ES-I3 (cell line): ENCODE results near the gene CDCA5.

Experiments
- H3K36me3 ChIP-seq: 2 replicates; pipeline ENCODE4 v1.6.1; 2013; ENCODE audit warnings: mild to moderate bottlenecking, low read length, control low read depth, moderate library complexity; ENCODE audit not compliant: insufficient read depth
- H3K4me1 ChIP-seq: 2 replicates; pipeline ENCODE4 v1.6.1; 2013; ENCODE audit warnings: mild to moderate bottlenecking, control low read depth, low read length; ENCODE audit not compliant: insufficient read depth
- H3K9ac ChIP-seq: 2 replicates; pipeline ENCODE4 v1.6.1; 2013; ENCODE audit warnings: low read depth, mild to moderate bottlenecking, low read length, moderate library complexity
- H3K9me3 ChIP-seq: 2 replicates; pipeline ENCODE4 v1.6.1; 2013; ENCODE audit warnings: mild to moderate bottlenecking, low read length, moderate library complexity; ENCODE audit not compliant: control insufficient read depth, insufficient read depth

The CDCA5 gene, protein sequence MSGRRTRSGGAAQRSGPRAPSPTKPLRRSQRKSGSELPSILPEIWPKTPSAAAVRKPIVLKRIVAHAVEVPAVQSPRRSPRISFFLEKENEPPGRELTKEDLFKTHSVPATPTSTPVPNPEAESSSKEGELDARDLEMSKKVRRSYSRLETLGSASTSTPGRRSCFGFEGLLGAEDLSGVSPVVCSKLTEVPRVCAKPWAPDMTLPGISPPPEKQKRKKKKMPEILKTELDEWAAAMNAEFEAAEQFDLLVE

DNA sequence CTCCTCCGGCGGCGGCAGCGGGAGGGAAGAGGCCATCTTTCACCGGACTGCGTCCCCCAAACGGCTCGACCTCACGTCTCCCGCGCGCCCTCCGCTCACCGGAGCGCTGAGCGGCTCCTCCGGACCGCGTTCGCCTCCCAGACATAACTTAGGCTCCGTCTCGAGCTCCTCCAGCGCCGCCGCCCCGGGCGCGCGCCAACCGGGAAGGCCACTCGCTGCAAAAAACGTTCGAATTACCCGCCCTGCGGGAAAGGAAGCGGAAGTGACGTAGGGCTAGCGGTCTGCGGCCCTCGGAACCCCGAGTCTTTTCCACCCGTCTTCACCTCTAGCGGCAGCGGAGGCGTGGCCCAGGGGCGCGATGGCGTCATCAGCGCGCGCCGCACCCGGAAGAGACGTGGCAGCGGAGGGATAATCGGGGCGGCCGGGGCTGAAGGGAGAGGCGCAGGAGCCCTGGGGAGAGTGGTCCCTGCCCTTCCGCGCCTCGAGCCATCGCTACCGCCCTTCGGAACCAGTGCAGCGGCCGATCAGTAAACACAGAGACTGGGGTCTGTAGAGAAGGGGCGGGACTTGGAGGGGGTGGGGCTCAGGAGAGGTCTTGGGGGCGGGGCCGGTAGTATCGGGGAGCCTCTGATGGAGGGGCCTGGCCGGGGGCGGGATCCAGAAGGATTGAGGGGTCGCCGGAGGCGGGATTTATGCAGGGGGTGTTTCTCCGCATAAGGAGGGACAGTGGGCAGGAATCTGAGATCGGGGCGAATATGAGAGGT is at the start of gene CDCA5, which contains the start of gene ZFPL1:
CDCA5 (minus strand) TSS at position 207 of the 764 bp plus-strand sequence; CDS start at position 145, 62 bp downstream.
ZFPL1 (plus strand) TSS at position 389 of the 764 bp plus-strand sequence. CDS start 477 bp downstream, outside the sequence.
- H3K36me3 ChIP-seq, result 0 out of 2 replicates have a peak, but pooled peaks cover 4% of the 10 kb centered on the region
- no peaks in the 10 kb centered on the region for H3K9me3 ChIP-seq
- H3K9ac ChIP-seq, result peak within 1 kb of the TSS; percentile 70
- H3K4me1 ChIP-seq, result 0 out of 2 replicates have a peak, but pooled peaks cover 5% of the 10 kb centered on the region

GRCh38 chr11:65132988-65133700 is 49.3 kb upstream of the CDCA5 start:
- Histone ChIP-seq H3K9me3 (no peaks in the 10 kb centered on the region), H3K9ac (peak overlapping the region; percentile 85; the same call in 1 of the 2 replicates), H3K4me1 (no peaks in the 10 kb centered on the region), H3K36me3 (peaks cover 8% of the 10 kb centered on the region; the same call in 1 of the 2 replicates)

GRCh38 chr11:65132238-65132987 is 48.6 kb upstream of the CDCA5 start:
- H3K4me1 ChIP-seq, result no peaks in the 10 kb centered on the region
- H3K9me3 ChIP-seq, result no peaks in the 10 kb centered on the region
- H3K9ac ChIP-seq, result no peak overlapping the region
- H3K36me3 ChIP-seq, result peaks cover 8% of the 10 kb centered on the region; the same call in 1 of the 2 replicates

- H3K9me3 ChIP-seq, result no peaks in the 10 kb centered on the region
- H3K4me1 ChIP-seq, result no peaks in the 10 kb centered on the region
- no peak overlapping the region for H3K9ac ChIP-seq
- peaks cover 10% of the 10 kb centered on the region for H3K36me3 ChIP-seq
Measured at GRCh38 chr11:65131895-65132237, 48.0 kb upstream of the CDCA5 start.

- no peak overlapping the region for H3K9ac ChIP-seq
- peaks cover 12% of the 10 kb centered on the region for H3K36me3 ChIP-seq
- no peaks in the 10 kb centered on the region for H3K9me3 ChIP-seq
- H3K4me1 ChIP-seq, result no peaks in the 10 kb centered on the region
Measured at GRCh38 chr11:65131417-65131776, 47.6 kb upstream of the CDCA5 start.

DNA sequence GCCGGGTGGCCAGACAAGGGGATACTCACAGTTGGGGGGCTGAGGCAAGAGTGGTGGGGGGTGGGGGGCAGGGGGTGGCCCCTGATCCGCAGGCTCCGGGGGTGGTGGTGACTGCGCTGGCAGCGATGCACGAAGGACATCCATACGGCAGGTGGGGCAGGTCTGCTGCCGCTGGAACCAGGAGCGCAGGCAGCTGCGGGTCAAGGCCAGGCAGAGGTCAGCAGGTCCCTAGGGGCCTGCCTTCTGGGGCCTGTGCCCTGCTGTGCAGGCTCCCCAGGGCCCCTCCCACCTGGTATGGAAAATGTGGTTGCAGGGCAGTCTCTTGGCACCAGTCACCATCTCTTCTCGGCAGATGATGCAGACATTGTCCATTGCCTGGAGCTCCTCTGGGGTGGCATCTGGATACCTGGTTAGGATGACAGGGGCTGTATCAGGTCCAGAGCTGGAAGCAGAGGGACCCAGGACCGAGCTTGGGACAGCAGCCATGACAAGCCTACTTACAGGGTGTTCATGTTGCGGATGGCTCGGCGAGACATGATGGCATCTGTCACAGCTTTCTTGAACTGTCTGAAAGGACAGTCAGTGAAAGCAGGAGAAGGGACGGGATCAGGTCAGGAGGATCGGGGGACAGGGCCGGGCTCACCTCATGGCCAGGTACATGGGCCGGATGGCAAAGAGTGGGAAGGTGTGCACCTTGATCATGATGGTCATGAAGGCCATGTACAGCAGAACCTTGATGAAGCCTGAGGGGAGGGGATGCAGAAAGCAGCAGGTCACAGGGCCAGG is 47.0 kb upstream of the CDCA5 start:
- Histone ChIP-seq H3K9ac (no peak overlapping the region), H3K36me3 (peaks cover 15% of the 10 kb centered on the region)

DNA sequence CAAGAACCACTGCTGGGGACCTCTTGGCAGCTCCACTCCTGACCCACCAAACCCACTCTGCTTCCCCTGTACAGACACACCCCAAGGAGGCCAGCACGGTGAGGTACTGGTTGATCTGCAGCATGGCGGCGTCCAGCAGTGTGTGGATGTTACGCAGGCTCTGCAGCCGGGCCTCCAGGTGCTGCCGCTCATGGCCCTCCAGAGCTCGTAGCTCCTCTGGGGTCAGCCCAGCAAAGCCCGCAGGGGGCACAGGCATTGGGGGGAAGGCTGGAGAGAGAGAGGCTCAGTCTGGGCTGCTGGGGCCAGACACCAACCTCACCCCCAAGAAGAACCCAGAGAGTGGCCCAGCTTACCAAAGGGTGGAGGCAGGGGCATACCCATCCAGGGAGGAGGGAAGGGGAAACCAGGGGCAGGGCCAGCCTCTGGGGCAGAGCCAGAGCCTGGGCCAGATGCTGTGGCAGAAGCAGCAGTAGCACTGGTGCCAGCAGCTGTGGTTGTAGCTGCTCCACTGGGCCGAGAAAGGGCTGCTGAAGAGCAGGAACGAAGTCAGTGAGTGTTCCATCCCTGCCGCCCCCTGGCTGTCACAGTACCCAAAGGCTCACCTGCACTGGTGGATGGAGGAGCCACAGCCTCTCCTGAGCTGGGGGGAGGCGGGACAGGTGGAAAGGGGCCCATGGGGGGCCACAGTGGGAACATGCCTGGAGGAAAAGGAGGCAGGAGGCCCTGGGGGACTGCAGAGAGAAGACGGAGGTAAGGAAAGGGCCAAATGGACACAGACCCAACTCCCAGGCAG is 46.0 kb upstream of the CDCA5 start:
- H3K9ac ChIP-seq, result no peak overlapping the region

More for the DNA sequence above, 47.0 kb upstream of the CDCA5 start:
- no peaks in the 10 kb centered on the region for H3K4me1 ChIP-seq
- H3K9me3 ChIP-seq, result no peaks in the 10 kb centered on the region

GRCh38 chr11:65128182-65129145 is 44.6 kb upstream of the CDCA5 start:
- Histone ChIP-seq H3K9me3 (no peaks in the 10 kb centered on the region), H3K4me1 (no peaks in the 10 kb centered on the region), H3K36me3 (peaks cover 21% of the 10 kb centered on the region), H3K9ac (no peak overlapping the region)

More for the DNA sequence above, 46.0 kb upstream of the CDCA5 start:
- Histone ChIP-seq H3K9me3 (no peaks in the 10 kb centered on the region), H3K4me1 (no peaks in the 10 kb centered on the region), H3K36me3 (peaks cover 18% of the 10 kb centered on the region)

GRCh38 chr11:65127473-65128181 is 43.8 kb upstream of the CDCA5 start:
- Histone ChIP-seq H3K9ac (no peak overlapping the region), H3K9me3 (no peaks in the 10 kb centered on the region), H3K4me1 (no peaks in the 10 kb centered on the region), H3K36me3 (peaks cover 21% of the 10 kb centered on the region)

DNA sequence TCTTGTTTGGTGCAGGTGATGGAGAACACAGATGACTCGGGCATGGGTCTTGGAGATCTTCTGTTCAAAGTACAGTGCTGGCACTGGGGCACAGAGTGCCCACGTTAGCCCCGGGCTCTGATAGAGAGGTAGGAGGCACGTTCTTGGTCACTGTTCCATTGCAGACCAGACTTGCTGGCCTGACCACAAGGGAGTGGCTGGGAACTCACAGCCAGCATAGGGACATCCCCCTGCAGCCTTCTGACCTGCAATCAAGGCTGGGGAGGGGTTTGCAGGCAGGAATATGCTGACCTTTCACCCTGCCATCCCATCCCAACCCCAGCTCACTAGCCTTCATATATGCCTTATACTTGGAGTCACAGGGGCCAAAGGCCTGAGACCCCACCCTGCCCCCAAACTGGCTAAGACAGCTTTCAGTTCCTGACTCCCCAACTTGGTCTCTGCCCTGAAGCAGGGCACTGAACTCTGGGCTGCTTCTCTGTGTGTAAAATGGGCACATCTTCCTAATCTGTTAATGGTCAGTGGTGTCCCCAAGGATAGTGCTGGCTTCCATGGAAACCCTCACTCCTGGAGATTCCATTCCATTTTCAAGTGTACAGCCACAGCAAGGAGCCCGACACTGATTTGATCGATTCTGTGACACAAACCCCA is 42.9 kb upstream of the CDCA5 start:
- H3K9ac ChIP-seq, result no peak overlapping the region
- H3K36me3 ChIP-seq, result peaks cover 21% of the 10 kb centered on the region
- no peaks in the 10 kb centered on the region for H3K4me1 ChIP-seq
- no peaks in the 10 kb centered on the region for H3K9me3 ChIP-seq
